B cell (primary cell): ENCODE data around the gene SLC8A3.

Source experiments
- EZH2 ChIP-seq: IDR thresholded peaks from 2 replicates; pipeline ENCODE4 v1.6.1; 2012; ENCODE audit warnings: borderline replicate concordance, low read depth, mild to moderate bottlenecking, moderate library complexity, low read length; ENCODE audit not compliant: insufficient read depth, poor library complexity, severe bottlenecking
- TF ChIP-seq, protein P1 (sequence below): fragments of 200-600 bp; IDR thresholded peaks from one replicate; pipeline ENCODE4 v1.8.0; 2022; ENCODE audit warnings: antibody characterized with exemption, mild to moderate bottlenecking

DNA sequence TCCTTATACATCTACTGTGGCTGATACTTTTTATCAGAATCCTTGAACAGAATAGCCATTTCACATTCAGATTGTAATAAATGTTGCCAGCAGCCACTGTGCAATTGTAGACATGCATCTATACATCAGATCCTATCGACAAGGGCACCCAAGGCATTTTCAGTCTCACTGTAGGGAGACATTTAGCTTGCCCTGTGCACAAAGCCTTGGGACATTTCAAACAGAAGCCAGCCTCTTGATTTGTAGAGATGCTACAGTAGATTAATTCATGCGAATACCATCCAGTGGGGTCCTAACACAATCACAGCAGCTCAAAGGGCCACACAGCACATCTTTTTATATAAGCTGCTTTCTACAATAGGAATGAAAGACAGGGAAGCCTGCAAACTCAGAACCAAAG, 81.4 kb downstream of the SLC8A3 start:
- TF ChIP-seq, protein P1, sequence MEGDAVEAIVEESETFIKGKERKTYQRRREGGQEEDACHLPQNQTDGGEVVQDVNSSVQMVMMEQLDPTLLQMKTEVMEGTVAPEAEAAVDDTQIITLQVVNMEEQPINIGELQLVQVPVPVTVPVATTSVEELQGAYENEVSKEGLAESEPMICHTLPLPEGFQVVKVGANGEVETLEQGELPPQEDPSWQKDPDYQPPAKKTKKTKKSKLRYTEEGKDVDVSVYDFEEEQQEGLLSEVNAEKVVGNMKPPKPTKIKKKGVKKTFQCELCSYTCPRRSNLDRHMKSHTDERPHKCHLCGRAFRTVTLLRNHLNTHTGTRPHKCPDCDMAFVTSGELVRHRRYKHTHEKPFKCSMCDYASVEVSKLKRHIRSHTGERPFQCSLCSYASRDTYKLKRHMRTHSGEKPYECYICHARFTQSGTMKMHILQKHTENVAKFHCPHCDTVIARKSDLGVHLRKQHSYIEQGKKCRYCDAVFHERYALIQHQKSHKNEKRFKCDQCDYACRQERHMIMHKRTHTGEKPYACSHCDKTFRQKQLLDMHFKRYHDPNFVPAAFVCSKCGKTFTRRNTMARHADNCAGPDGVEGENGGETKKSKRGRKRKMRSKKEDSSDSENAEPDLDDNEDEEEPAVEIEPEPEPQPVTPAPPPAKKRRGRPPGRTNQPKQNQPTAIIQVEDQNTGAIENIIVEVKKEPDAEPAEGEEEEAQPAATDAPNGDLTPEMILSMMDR, result no peak
- no peak for TF ChIP-seq EZH2
